Lower leg skin (tissue), 3 donors: ENCODE data around the gene MAMLD1.

Experiments
- POLR2A ChIP-seq, 2 donors: fragments of 450-650 bp; IDR thresholded peaks; one replicate each; pipeline ENCODE4 v1.6.1; 2016 to 2017; ENCODE audit warnings: antibody characterized with exemption in 2 of 2, mild to moderate bottlenecking in 1 of 2, moderate library complexity in 1 of 2
- TF ChIP-seq, protein P1 (sequence below), 3 donors: fragments of 450-650 bp; IDR thresholded peaks; one replicate each; pipeline ENCODE4 v1.5.1; 2016; ENCODE audit warnings: antibody characterized with exemption in 3 of 3, mild to moderate bottlenecking in 3 of 3, moderate library complexity in 2 of 3

DNA sequence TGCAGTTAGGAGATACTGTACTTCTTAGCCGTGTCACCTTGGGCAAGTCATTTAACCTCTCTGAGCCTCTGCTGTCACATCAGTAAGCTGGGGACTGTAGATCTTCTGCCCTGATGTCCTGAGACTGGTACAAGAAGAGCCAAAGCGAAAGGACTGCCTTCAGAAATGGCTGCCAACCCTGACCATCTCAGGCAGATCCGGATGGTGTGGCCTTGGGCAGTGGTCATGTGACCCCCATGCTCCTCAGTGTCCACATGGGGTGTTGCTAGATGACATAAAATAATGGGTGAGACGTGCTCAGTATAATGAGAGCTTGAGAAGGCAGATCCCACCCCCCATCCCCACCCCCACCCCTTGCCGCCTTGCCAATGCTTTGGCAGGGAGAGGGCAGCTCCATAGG, 144.9 kb downstream of the MAMLD1 start:
- TF ChIP-seq, protein P1, sequence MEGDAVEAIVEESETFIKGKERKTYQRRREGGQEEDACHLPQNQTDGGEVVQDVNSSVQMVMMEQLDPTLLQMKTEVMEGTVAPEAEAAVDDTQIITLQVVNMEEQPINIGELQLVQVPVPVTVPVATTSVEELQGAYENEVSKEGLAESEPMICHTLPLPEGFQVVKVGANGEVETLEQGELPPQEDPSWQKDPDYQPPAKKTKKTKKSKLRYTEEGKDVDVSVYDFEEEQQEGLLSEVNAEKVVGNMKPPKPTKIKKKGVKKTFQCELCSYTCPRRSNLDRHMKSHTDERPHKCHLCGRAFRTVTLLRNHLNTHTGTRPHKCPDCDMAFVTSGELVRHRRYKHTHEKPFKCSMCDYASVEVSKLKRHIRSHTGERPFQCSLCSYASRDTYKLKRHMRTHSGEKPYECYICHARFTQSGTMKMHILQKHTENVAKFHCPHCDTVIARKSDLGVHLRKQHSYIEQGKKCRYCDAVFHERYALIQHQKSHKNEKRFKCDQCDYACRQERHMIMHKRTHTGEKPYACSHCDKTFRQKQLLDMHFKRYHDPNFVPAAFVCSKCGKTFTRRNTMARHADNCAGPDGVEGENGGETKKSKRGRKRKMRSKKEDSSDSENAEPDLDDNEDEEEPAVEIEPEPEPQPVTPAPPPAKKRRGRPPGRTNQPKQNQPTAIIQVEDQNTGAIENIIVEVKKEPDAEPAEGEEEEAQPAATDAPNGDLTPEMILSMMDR (IDR thresholded peaks at IDR 0.05) = no peak
- no peak for TF ChIP-seq POLR2A (IDR thresholded peaks at IDR 0.05)
